Upper lobe of left lung (tissue), 4 donors: ENCODE results near the gene ADCY9.

Experiments
- POLR2A ChIP-seq, 4 donors: fragments of 450-650 bp; IDR thresholded peaks; one replicate each; pipeline ENCODE4 v1.5.1; 2016 to 2017; ENCODE audit warnings: antibody characterized with exemption in 4 of 4, mild to moderate bottlenecking in 2 of 4
- POLR2AphosphoS5 ChIP-seq, 2 donors: sonication (generic); formaldehyde crosslinking; IDR thresholded peaks; one replicate each; pipeline ENCODE4 v1.5.1; 2017; ENCODE audit warnings: antibody characterized with exemption in 2 of 2
- TF ChIP-seq, protein P1 (sequence below), 6 experiments: fragments of 450-650 bp in 4 of 6; fragments of 200-600 bp in 2 of 6; sonication (generic) in 2 of 6; IDR thresholded peaks; one replicate each; pipeline ENCODE4 v1.5.1; 2016 to 2019; ENCODE audit warnings: antibody characterized with exemption in 6 of 6

DNA sequence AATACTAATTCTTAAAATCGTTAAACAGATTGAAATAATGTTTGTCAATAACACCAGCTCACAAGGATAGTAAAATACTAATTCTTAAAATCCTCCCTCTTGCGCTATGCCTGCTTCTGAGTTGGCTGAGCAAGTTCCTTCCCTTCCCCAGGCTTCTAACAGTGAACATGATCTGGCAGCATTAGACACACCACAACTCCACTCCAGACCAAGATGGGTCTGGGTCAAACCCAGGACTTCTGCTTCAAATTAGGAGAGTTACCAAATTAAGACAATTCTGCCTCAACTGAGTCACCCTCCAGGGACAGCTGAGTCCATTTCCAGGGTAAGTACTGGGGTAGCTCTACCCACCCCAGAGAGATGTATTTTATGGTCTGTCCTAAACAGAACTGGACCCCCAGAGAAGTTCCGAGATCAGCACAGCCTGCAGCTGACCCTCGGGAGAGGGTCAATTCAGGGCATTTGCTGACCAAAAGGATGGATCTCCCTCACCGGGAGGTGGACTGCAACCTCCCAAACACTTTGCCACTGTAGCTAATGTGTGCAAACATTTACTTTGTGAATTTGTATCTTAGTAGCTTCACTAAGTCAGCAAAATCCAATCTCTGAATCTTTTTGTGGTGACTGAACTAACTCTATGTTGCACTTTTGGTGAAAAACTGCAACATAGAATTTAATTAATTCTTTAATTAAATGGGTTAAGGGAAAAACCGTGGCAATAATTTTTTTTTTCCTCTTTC is 48.8 kb downstream of the ADCY9 start:
- TF ChIP-seq, protein P1, sequence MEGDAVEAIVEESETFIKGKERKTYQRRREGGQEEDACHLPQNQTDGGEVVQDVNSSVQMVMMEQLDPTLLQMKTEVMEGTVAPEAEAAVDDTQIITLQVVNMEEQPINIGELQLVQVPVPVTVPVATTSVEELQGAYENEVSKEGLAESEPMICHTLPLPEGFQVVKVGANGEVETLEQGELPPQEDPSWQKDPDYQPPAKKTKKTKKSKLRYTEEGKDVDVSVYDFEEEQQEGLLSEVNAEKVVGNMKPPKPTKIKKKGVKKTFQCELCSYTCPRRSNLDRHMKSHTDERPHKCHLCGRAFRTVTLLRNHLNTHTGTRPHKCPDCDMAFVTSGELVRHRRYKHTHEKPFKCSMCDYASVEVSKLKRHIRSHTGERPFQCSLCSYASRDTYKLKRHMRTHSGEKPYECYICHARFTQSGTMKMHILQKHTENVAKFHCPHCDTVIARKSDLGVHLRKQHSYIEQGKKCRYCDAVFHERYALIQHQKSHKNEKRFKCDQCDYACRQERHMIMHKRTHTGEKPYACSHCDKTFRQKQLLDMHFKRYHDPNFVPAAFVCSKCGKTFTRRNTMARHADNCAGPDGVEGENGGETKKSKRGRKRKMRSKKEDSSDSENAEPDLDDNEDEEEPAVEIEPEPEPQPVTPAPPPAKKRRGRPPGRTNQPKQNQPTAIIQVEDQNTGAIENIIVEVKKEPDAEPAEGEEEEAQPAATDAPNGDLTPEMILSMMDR (IDR thresholded peaks at IDR 0.05) = no peak
- TF ChIP-seq POLR2A (IDR thresholded peaks at IDR 0.05) = no peak
- no peak for TF ChIP-seq POLR2AphosphoS5 (IDR thresholded peaks at IDR 0.05)
